ENCODE results near the gene CCNK. TPM values are rescaled to one million over a fixed set of nuclear protein-coding genes. Genes with fewer than 3 reads are reported as not detected.

Gene CCNK
- total RNA-seq, 1 experiment from 2014 or later, result 80.1 TPM

GRCh38 chr14:99452968-99453367 is 28.2 kb upstream of the CCNK start:
- no peak overlapping the region for H3T11ph ChIP-seq (ENCODE audit: low read length)
- no peak overlapping the region for H2BK12ac ChIP-seq (ENCODE audit: insufficient read length, low read depth, low read length)
- no CpG with 5 or more reads among the region's 4 CpGs for WGBS (ENCODE audit: extremely low coverage, insufficient read length, low lambda C conversion rate)
- no peaks in the 10 kb centered on the region for H4K20me1 ChIP-seq (ENCODE audit: control insufficient read depth, insufficient read depth, insufficient read length)
- H3K79me2 ChIP-seq (ENCODE audit: insufficient read depth, low read length), result no peaks in the 10 kb centered on the region
- no peaks in the 10 kb centered on the region for H3K9me3 ChIP-seq (ENCODE audit: control insufficient read depth, low read depth, low read length)
- H3K18ac ChIP-seq (ENCODE audit: insufficient read length, low read depth, low read length), result no peak overlapping the region
- H3K4me1 Mint-ChIP-seq, result no peaks in the 10 kb centered on the region
- H2BK20ac ChIP-seq (ENCODE audit: low read depth, low read length, poor library complexity, severe bottlenecking), result no peak overlapping the region
- H3K9me3 Mint-ChIP-seq, result no peaks in the 10 kb centered on the region
- H3K4me3 Mint-ChIP-seq, result no peak overlapping the region
- no peak overlapping the region for H4K8ac ChIP-seq (replicated peaks; ENCODE audit: insufficient read length, low read depth, low read length)
- H3K27ac Mint-ChIP-seq, result peak overlapping the region in 1 of 3 experiments; percentile 23; a peak in 1 of 7 replicates
- no peak overlapping the region for H3K56ac ChIP-seq (ENCODE audit: insufficient read length, low read depth, low read length)
- no peak overlapping the region for H3K4ac ChIP-seq (ENCODE audit: low read depth, low read length)
- no peak overlapping the region for H4K5ac ChIP-seq (ENCODE audit: insufficient read length, low read depth, low read length)
- H3K79me1 ChIP-seq (ENCODE audit: insufficient read depth, low read depth, low read length, poor library complexity, severe bottlenecking), result peaks cover 3% of the 10 kb centered on the region
- H3K4me2 ChIP-seq (ENCODE audit: insufficient read depth, insufficient read length, low read length), result no peak overlapping the region
- H3K27me3 Mint-ChIP-seq (ENCODE audit: low read depth), result no peaks in the 10 kb centered on the region
- H4K91ac ChIP-seq (ENCODE audit: insufficient read length, low read depth, low read length), result no peak overlapping the region
- no peak overlapping the region for H3K14ac ChIP-seq (ENCODE audit: insufficient read depth, low read length)
- no peak overlapping the region for H2BK5ac ChIP-seq (ENCODE audit: insufficient read length, low read length)
- no peak for DNase-seq
- H2BK120ac ChIP-seq (ENCODE audit: low read depth, low read length, poor library complexity, severe bottlenecking), result no peak overlapping the region
- no peak overlapping the region for H3K9ac ChIP-seq (ENCODE audit: extremely low read depth, insufficient read length, low read length)
- H3K36me3 Mint-ChIP-seq (ENCODE audit: insufficient read depth in 1 of 3, low read depth in 3 of 3), result peaks cover 17 to 49% (median 42%) of the 10 kb centered on the region in 3 experiments; a peak in 6 of 7 replicates
- no peak overlapping the region for H2AFZ ChIP-seq (ENCODE audit: low read length)
- H3K27ac ChIP-seq (ENCODE audit: insufficient read length, low read depth, low read length), result no peak overlapping the region
- H3K4me1 ChIP-seq (ENCODE audit: insufficient read depth, low read length), result no peaks in the 10 kb centered on the region
- H2BK15ac ChIP-seq (ENCODE audit: low read depth, low read length), result no peak overlapping the region
- H3K23ac ChIP-seq (ENCODE audit: insufficient read length, low read depth, low read length), result no peak overlapping the region
- no peak overlapping the region for H2AK5ac ChIP-seq (ENCODE audit: insufficient read length, low read length)
- no peaks in the 10 kb centered on the region for H3K23me2 ChIP-seq (ENCODE audit: insufficient read length, low read depth, low read length, poor library complexity, severe bottlenecking)
- H3K27me3 ChIP-seq (ENCODE audit: insufficient read depth, low read length), result no peaks in the 10 kb centered on the region
- TF ChIP-seq CTCF (conservative IDR thresholded peaks at IDR 0.05), result no peak
